Measurements from ENCODE around the gene TWIST2. TPM values are rescaled to one million over a fixed set of nuclear protein-coding genes. Genes with fewer than 3 reads are reported as not detected.
A peak's percentile ranks its signal among the peaks of the same experiment; 100 is the strongest.

The TWIST2 gene
- total RNA-seq, 1 donor from 2014 or later = 0.46 TPM

GRCh38 chr2:238818561-238818960 is 29.3 kb upstream of the TWIST2 start:
- no peak for DNase-seq (ENCODE audit: low read depth)
- no peak overlapping the region for H3K4me3 ChIP-seq (ENCODE audit: low read depth, low read length)
- no peak for TF ChIP-seq CTCF (conservative IDR thresholded peaks at IDR 0.05; ENCODE audit: low read depth, low read length)

GRCh38 chr2:238820197-238820596 is 27.7 kb upstream of the TWIST2 start:
- H3K4me3 ChIP-seq (ENCODE audit: low read depth, low read length) = no peak overlapping the region
- DNase-seq (ENCODE audit: low read depth) = no peak
- no peak for TF ChIP-seq CTCF (conservative IDR thresholded peaks at IDR 0.05; ENCODE audit: low read depth, low read length)

GRCh38 chr2:238820916-238821315 is 27.0 kb upstream of the TWIST2 start:
- H3K4me3 ChIP-seq (ENCODE audit: low read depth, low read length) = no peak overlapping the region
- no peak for DNase-seq (ENCODE audit: low read depth)
- no peak for TF ChIP-seq CTCF (conservative IDR thresholded peaks at IDR 0.05; ENCODE audit: low read depth, low read length)

- DNase-seq (ENCODE audit: low read depth) = peak; percentile 82
- TF ChIP-seq CTCF (conservative IDR thresholded peaks at IDR 0.05; ENCODE audit: low read depth, low read length) = no peak
These were observed 26.5 kb upstream of the TWIST2 start for GRCh38 chr2:238821391-238821790.

GRCh38 chr2:238821944-238822670 is 25.8 kb upstream of the TWIST2 start:
- TF ChIP-seq CTCF (conservative IDR thresholded peaks at IDR 0.05; ENCODE audit: low read depth, low read length) = no peak
- no peak for DNase-seq (ENCODE audit: low read depth)

More at GRCh38 chr2:238821391-238821790, 26.5 kb upstream of the TWIST2 start:
- no peak overlapping the region for H3K4me3 ChIP-seq (ENCODE audit: low read depth, low read length)

GRCh38 chr2:238822955-238823354 is 24.9 kb upstream of the TWIST2 start:
- no peak for TF ChIP-seq CTCF (conservative IDR thresholded peaks at IDR 0.05; ENCODE audit: low read depth, low read length)
- H3K4me3 ChIP-seq (ENCODE audit: low read depth, low read length) = no peak overlapping the region
- DNase-seq (ENCODE audit: low read depth) = no peak

More at GRCh38 chr2:238821944-238822670, 25.8 kb upstream of the TWIST2 start:
- H3K4me3 ChIP-seq (ENCODE audit: low read depth, low read length) = no peak overlapping the region

- H3K4me3 ChIP-seq (ENCODE audit: low read depth, low read length) = no peak overlapping the region
- DNase-seq (ENCODE audit: low read depth) = no peak
- TF ChIP-seq CTCF (conservative IDR thresholded peaks at IDR 0.05; ENCODE audit: low read depth, low read length) = no peak
These were observed 16.7 kb upstream of the TWIST2 start for GRCh38 chr2:238831177-238831576.

All from epithelial cell of proximal tubule (primary cell).